Neuronal stem cell (in vitro differentiated cells): ENCODE data around the gene YOD1.

ENCODE experiments used
- DNase-seq: peaks from one replicate; pipeline ENCODE4 v3.0.0-alpha.2; 2013; ENCODE audit warnings: low spot score
- H2AFZ ChIP-seq: one replicate; pipeline ENCODE4 v1.6.1; 2013; ENCODE audit warnings: mild to moderate bottlenecking, low read length, inconsistent platforms
- H2AK5ac ChIP-seq: 2 replicates; pipeline ENCODE4 v1.6.1; 2013; ENCODE audit warnings: low read depth, mild to moderate bottlenecking, inconsistent platforms, low read length, moderate library complexity, mixed read lengths
- H2BK120ac ChIP-seq: 2 replicates; pipeline ENCODE4 v1.6.1; 2013; ENCODE audit warnings: low read depth, mild to moderate bottlenecking, inconsistent platforms, low read length, moderate library complexity, mixed read lengths
- H2BK12ac ChIP-seq: one replicate; pipeline ENCODE4 v1.6.1; 2013; ENCODE audit warnings: low read length, inconsistent platforms
- H2BK15ac ChIP-seq: 2 replicates; pipeline ENCODE4 v1.6.1; 2013; ENCODE audit warnings: mild to moderate bottlenecking, low read length, inconsistent platforms, mixed read lengths
- H2BK5ac ChIP-seq: one replicate; pipeline ENCODE4 v1.6.1; 2013; ENCODE audit warnings: inconsistent platforms, mild to moderate bottlenecking, low read length, moderate library complexity
- H3K14ac ChIP-seq: one replicate; pipeline ENCODE4 v1.6.1; 2013; ENCODE audit warnings: low read length, inconsistent platforms
- H3K18ac ChIP-seq: 2 replicates; pipeline ENCODE4 v1.6.1; 2013; ENCODE audit warnings: low read length, inconsistent platforms
- H3K23ac ChIP-seq: 2 replicates; pipeline ENCODE4 v1.6.1; 2013; ENCODE audit warnings: low read depth, mild to moderate bottlenecking, mixed read lengths, low read length, inconsistent platforms; ENCODE audit not compliant: poor library complexity
- H3K27ac ChIP-seq: replicated peaks from 3 replicates; pipeline ENCODE4 v1.5.1; 2013; ENCODE audit warnings: low read length, inconsistent platforms
- H3K27me3 ChIP-seq, 3 experiments: 2 replicates each; pipeline ENCODE4 v1.6.1; 2013; ENCODE audit warnings: low read length in 3 of 3, mild to moderate bottlenecking in 2 of 3, inconsistent platforms in 1 of 3, low read depth in 1 of 3, mixed read lengths in 1 of 3, moderate library complexity in 1 of 3; ENCODE audit not compliant: control insufficient read depth in 3 of 3, insufficient read depth in 3 of 3
- H3K36me3 ChIP-seq, 2 donors: replicated peaks in 1 of 2; 2 replicates each; pipeline ENCODE4 v1.6.1; 2013; ENCODE audit warnings: low read length in 2 of 2; ENCODE audit not compliant: control insufficient read depth in 2 of 2, insufficient read depth in 2 of 2
- H3K4ac ChIP-seq: 2 replicates; pipeline ENCODE4 v1.6.1; 2013; ENCODE audit warnings: inconsistent platforms, mild to moderate bottlenecking, low read length, moderate library complexity
- H3K4me1 ChIP-seq, 2 donors: 1 replicate in 1 of 2; 2 replicates in 1 of 2; pipeline ENCODE4 v1.6.1; 2013; ENCODE audit warnings: low read length in 2 of 2, low read depth in 1 of 2; ENCODE audit not compliant: control insufficient read depth in 2 of 2, insufficient read depth in 1 of 2
- H3K4me2 ChIP-seq: one replicate; pipeline ENCODE4 v1.6.1; 2013; ENCODE audit warnings: mild to moderate bottlenecking, low read length, inconsistent platforms; ENCODE audit not compliant: insufficient read depth, poor library complexity, severe bottlenecking
- H3K4me3 ChIP-seq, 2 donors: 2 replicates each; pipeline ENCODE4 v1.5.1; 2013; ENCODE audit warnings: low read length in 2 of 2, mild to moderate bottlenecking in 2 of 2, inconsistent platforms in 1 of 2, moderate library complexity in 1 of 2
- H3K79me1 ChIP-seq: one replicate; pipeline ENCODE4 v1.6.1; 2013; ENCODE audit warnings: low read depth, mild to moderate bottlenecking, inconsistent platforms, low read length, moderate library complexity
- H3K9ac ChIP-seq: one replicate; pipeline ENCODE4 v1.6.1; 2013; ENCODE audit warnings: mild to moderate bottlenecking, low read depth, low read length, inconsistent platforms; ENCODE audit not compliant: poor library complexity
- H3K9me3 ChIP-seq, 2 donors: replicated peaks in 1 of 2; 2 replicates each; pipeline versions ENCODE3 to v1.6.1; 2013; ENCODE audit warnings: low read length in 2 of 2, mild to moderate bottlenecking in 2 of 2, inconsistent platforms in 1 of 2, low read depth in 1 of 2, mixed read lengths in 1 of 2, moderate library complexity in 1 of 2; ENCODE audit not compliant: control insufficient read depth in 2 of 2, insufficient read depth in 1 of 2
- H4K8ac ChIP-seq: one replicate; pipeline ENCODE4 v1.6.1; 2013; ENCODE audit warnings: low read depth, mild to moderate bottlenecking, inconsistent platforms, low read length, moderate library complexity
- H4K91ac ChIP-seq: one replicate; pipeline ENCODE4 v1.6.1; 2013; ENCODE audit warnings: low read length, low read depth, mild to moderate bottlenecking, inconsistent platforms; ENCODE audit not compliant: poor library complexity
- WGBS, 2 donors: extraction: QIAGEN DNeasy Blood & Tissue Kit; methylation state at CpG; one replicate each; pipeline ENCODE4 v1.1.7; 2013; ENCODE audit warnings: missing lambda C conversion rate in 2 of 2, mixed read lengths in 1 of 2; ENCODE audit not compliant: insufficient read length in 2 of 2, insufficient replicate concordance in 1 of 2; ENCODE audit errors: extremely low coverage in 2 of 2; 5-methylcytosine and 5-hydroxymethylcytosine counted together

Gene YOD1

DNA sequence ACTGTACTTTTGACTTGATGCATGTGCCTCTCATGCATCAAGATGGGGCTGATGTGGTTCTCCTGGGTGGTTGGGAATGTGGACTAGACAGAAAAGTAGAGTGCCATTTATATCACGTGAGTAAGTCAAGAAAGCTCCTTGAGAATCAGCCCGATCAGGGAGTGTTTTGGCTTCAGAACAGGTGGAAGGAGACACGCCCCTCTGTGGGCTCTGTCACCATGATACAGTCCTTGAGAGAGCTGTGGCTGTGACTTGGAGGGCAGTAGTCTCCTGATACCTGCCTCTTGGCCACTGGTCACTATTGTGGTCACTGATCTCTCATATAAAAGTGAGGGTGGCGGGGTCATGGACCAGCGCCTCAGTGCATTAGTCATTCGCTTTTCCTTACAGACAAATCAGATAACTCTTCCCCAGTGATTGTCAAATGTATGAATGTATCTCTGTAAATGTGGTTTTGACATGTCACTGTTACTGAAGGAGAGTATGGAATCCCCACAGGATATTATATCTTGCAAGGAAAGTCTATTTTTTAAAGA, 28.8 kb upstream of the YOD1 start:
- Histone ChIP-seq H3K9me3 (no peaks in the 10 kb centered on the region), H3K14ac (no peak overlapping the region), H3K18ac (no peak overlapping the region), H2BK15ac (no peak overlapping the region), H3K27ac (no peak overlapping the region), H3K4me3 (no peak overlapping the region), H2BK12ac (no peak overlapping the region), H2AFZ (no peak overlapping the region), H2BK120ac (no peak overlapping the region), H4K91ac (no peak overlapping the region), H3K4ac (no peak overlapping the region), H3K79me1 (no peaks in the 10 kb centered on the region), H3K4me1 (no peaks in the 10 kb centered on the region), H3K23ac (no peak overlapping the region), H3K9ac (no peak overlapping the region), H3K27me3 (no peaks in the 10 kb centered on the region), H2BK5ac (no peak overlapping the region), H3K36me3 (no peaks in the 10 kb centered on the region), H2AK5ac (no peak overlapping the region), H3K4me2 (no peak overlapping the region), H4K8ac (no peak overlapping the region)
- no peak for DNase-seq
- no CpG with 5 or more reads among the region's 6 CpGs for WGBS, 2 donors

GRCh38 chr1:207078578-207079132, 27.6 kb upstream of the YOD1 start:
- H3K27me3 ChIP-seq = no peaks in the 10 kb centered on the region
- no peaks in the 10 kb centered on the region for H3K36me3 ChIP-seq
- no peak overlapping the region for H2BK12ac ChIP-seq
- H3K14ac ChIP-seq = no peak overlapping the region
- H3K4me2 ChIP-seq = no peak overlapping the region
- no peak overlapping the region for H2AFZ ChIP-seq
- no peak overlapping the region for H3K9ac ChIP-seq
- H3K27ac ChIP-seq = no peak overlapping the region
- DNase-seq = no peak
- H3K4ac ChIP-seq = no peak overlapping the region
- H4K91ac ChIP-seq = no peak overlapping the region
- H3K4me3 ChIP-seq = peak overlapping the region in 1 of 2 donors; percentile 26
- H3K9me3 ChIP-seq = no peaks in the 10 kb centered on the region
- no peak overlapping the region for H2AK5ac ChIP-seq
- H4K8ac ChIP-seq = no peak overlapping the region
- no CpG with 5 or more reads among the region's 11 CpGs for WGBS, 2 donors
- no peak overlapping the region for H3K23ac ChIP-seq
- no peak overlapping the region for H3K18ac ChIP-seq
- H2BK15ac ChIP-seq = no peak overlapping the region
- H3K79me1 ChIP-seq = no peaks in the 10 kb centered on the region
- no peak overlapping the region for H2BK120ac ChIP-seq
- H3K4me1 ChIP-seq = no peaks in the 10 kb centered on the region
- no peak overlapping the region for H2BK5ac ChIP-seq

DNA sequence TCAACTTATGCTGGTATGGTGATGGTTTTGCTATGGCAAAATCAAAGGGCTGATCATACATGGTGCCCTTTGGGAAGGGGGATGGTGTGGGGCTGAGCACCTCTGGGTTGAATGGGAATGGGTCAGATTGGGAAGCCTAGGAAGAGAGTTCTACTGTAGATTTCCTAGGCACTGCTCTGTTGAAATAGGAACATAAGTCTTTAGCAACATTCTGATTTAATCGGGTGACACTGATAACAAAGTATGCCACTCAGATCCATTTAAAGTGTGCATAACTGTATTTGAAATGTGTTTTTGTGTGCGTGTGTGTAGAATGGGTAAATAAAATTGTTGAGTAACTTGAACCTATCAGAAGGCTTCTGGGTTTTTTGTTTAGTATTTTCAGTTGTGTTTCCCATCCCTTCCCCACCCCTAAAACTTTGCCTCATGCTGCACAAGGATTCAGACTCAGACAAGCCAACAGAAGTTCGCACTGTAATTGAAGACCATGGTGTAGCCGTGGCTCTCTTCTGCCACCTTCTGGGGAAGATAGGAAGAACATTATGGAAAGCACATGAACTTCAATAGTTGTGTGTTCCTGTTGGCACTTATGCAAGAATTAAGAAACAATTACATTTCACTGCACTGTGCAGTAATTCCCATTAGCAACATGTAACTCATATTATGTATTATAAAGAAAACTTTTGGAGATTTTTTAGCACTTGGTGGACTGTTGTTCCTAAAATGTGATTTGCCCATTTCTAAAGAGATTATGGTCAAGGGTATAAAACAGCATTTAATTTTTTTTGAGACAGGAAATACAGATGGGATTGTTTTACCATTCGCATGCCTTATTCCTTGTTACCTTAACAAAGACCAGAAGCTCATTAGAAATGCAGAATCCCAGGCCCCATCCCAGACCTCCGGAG, 26.7 kb upstream of the YOD1 start:
- Histone ChIP-seq H4K91ac (no peak overlapping the region), H3K4me1 (no peaks in the 10 kb centered on the region), H2AFZ (no peak overlapping the region), H3K9me3 (no peaks in the 10 kb centered on the region), H2AK5ac (no peak overlapping the region), H3K4ac (no peak overlapping the region), H3K23ac (no peak overlapping the region), H3K27me3 (no peaks in the 10 kb centered on the region), H3K9ac (no peak overlapping the region), H3K27ac (no peak overlapping the region), H2BK12ac (no peak overlapping the region), H3K4me2 (no peak overlapping the region), H3K18ac (no peak overlapping the region), H3K79me1 (no peaks in the 10 kb centered on the region), H3K14ac (no peak overlapping the region), H2BK15ac (no peak overlapping the region), H2BK120ac (no peak overlapping the region), H3K4me3 (no peak overlapping the region), H4K8ac (no peak overlapping the region), H2BK5ac (no peak overlapping the region), H3K36me3 (no peaks in the 10 kb centered on the region)
- no CpG with 5 or more reads among the region's 6 CpGs for WGBS, 2 donors
- DNase-seq = peak; percentile 62

DNA sequence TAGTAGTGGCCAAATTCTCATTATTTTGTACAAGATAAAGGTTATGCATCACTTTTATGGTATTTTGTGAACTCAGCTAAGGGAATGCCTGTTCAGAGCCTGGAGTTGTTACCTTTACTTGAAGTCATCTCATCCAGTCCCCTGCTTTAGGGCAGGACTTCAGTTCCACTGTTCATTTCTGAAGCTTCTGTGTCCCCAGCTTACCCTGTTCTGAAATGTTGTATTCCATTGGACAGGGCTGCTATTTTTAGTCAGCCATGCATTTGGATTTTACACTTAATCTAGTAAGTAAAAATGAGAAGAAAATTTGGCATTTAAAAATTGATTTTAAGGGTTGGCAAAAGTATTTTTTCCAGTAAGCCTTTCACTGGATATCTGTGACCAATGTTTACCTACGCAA, 26.0 kb upstream of the YOD1 start:
- Histone ChIP-seq H3K4me1 (no peaks in the 10 kb centered on the region), H2BK5ac (no peak overlapping the region), H4K91ac (no peak overlapping the region), H3K4me3 (no peak overlapping the region), H3K27me3 (no peaks in the 10 kb centered on the region), H2BK15ac (no peak overlapping the region), H3K79me1 (no peaks in the 10 kb centered on the region), H3K23ac (no peak overlapping the region), H2BK12ac (no peak overlapping the region), H3K14ac (no peak overlapping the region), H4K8ac (no peak overlapping the region), H3K9me3 (no peaks in the 10 kb centered on the region), H3K36me3 (no peaks in the 10 kb centered on the region), H3K27ac (no peak overlapping the region), H3K9ac (no peak overlapping the region), H2BK120ac (no peak overlapping the region), H3K4me2 (no peak overlapping the region), H3K4ac (no peak overlapping the region), H3K18ac (no peak overlapping the region), H2AK5ac (no peak overlapping the region), H2AFZ (no peak overlapping the region)
- no peak for DNase-seq
- no CpG with 5 or more reads among the region's 1 CpG for WGBS, 2 donors
